ENCODE data around the gene GP5.

DNA sequence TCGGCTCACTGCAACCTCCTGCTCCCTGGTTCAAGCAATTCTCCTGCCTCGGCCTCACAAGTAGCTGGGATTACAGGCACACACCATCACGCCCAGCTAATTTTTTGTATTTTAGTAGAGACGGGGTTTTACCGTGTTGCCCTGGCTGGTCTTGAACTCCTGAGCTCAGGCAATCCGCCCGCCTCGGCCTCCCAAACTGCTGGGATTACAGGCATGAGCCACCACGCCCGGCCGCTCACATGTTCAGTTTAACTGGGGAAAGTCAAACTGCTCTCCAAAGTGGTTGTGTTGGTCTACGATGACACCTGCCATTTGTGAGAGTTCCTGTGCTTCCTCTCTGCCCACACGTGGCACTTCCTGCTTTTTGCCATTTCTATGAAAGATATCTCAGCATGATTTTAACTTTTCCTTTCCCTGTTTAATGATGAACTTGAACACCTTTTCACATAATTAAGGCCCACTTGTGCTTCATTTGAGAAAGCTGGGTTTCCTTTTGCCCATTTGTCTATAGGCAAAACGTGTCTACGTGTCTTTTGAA is 877 bp upstream of the GP5 start:
- TF ChIP-seq CTCF (IDR thresholded peaks at IDR 0.05) = no peak
- TF ChIP-seq, protein P1, sequence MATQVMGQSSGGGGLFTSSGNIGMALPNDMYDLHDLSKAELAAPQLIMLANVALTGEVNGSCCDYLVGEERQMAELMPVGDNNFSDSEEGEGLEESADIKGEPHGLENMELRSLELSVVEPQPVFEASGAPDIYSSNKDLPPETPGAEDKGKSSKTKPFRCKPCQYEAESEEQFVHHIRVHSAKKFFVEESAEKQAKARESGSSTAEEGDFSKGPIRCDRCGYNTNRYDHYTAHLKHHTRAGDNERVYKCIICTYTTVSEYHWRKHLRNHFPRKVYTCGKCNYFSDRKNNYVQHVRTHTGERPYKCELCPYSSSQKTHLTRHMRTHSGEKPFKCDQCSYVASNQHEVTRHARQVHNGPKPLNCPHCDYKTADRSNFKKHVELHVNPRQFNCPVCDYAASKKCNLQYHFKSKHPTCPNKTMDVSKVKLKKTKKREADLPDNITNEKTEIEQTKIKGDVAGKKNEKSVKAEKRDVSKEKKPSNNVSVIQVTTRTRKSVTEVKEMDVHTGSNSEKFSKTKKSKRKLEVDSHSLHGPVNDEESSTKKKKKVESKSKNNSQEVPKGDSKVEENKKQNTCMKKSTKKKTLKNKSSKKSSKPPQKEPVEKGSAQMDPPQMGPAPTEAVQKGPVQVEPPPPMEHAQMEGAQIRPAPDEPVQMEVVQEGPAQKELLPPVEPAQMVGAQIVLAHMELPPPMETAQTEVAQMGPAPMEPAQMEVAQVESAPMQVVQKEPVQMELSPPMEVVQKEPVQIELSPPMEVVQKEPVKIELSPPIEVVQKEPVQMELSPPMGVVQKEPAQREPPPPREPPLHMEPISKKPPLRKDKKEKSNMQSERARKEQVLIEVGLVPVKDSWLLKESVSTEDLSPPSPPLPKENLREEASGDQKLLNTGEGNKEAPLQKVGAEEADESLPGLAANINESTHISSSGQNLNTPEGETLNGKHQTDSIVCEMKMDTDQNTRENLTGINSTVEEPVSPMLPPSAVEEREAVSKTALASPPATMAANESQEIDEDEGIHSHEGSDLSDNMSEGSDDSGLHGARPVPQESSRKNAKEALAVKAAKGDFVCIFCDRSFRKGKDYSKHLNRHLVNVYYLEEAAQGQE (IDR thresholded peaks at IDR 0.05; ENCODE audit: insufficient read depth in 1 of 2, low read depth in 2 of 2, low read length in 1 of 2) = no peak
- no peak for TF ChIP-seq TCF7L2 (IDR thresholded peaks at IDR 0.05; ENCODE audit: low read depth, low read length)
- no peak for TF ChIP-seq POLR2AphosphoS5 (IDR thresholded peaks at IDR 0.05; ENCODE audit: low read depth, low read length)
- TF ChIP-seq SIN3A (IDR thresholded peaks at IDR 0.05; ENCODE audit: borderline replicate concordance, insufficient read depth, low read depth, low read length) = no peak
